Astrocyte of the spinal cord (primary cell): Measurements from ENCODE around the gene ENC1.

Source experiments
- DNase-seq: peaks from one replicate; pipeline ENCODE4 v3.0.0; 2011; ENCODE audit warnings: low read depth, low spot score
- H3K4me3 ChIP-seq: 2 replicates; pipeline ENCODE4 v1.5.1; 2011; ENCODE audit warnings: low read depth, mild to moderate bottlenecking, low read length, moderate library complexity
- CTCF ChIP-seq: IDR thresholded peaks from 2 replicates; pipeline ENCODE4 v1.5.1; 2012; ENCODE audit warnings: low read depth, mild to moderate bottlenecking, low read length, inconsistent platforms
- in situ Hi-C: cut with HindIII; loops from 2 replicates; pipeline ENCODE4 v1.10.0; 2017; ENCODE audit warnings: low sequenced_read_pairs

The ENC1 gene

DNA sequence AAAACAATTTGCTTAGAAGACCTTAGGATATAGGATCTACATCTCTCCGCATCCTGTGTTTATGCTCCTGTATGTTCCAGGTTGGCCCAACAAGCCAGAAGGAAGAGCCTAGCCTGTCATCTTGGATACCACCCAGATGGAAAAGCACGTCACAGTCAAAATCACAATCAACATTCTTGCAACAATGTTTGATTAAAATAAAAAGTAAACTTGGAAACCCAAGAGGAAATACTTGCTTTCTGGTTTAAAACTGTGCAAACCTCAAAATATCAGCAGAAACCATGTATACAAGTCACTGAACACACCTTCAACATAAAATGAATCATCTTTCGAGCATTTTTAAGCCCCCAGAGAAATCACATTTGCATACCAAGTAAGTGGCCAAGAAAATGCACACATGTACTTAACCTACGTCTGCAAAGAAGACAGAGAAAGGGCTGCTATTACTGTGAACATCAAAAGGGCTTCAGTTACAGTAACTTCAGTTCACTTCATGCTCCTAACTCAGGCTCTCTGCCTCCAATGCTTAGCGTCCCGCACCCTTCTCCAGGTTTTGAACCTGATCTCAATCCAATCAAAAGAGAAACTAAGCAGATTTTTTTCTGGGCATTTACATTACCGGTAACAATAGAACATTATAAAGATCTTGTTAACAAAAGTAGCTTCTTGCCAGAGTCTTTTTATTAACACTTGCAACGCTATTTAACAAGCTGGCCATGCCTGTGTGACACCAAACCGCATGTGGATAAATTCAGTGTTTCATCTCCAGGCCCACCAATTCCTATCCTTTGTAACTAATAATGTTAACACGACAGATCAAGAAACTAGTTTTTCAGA, 1.3 kb downstream of the ENC1 start:
- TF ChIP-seq CTCF: no peak
- peak overlapping the region; percentile 98 for H3K4me3 ChIP-seq
- peak; percentile 66 for DNase-seq
- in situ Hi-C loops: no loop called here

GRCh38 chr5:74638544-74638969, 2.0 kb downstream of the ENC1 start:
- TF ChIP-seq CTCF: no peak
- in situ Hi-C loops: no loop called here
- DNase-seq: no peak
- H3K4me3 ChIP-seq: peak overlapping the region; percentile 98

GRCh38 chr5:74636552-74636951, 4.0 kb downstream of the ENC1 start:
- no peak overlapping the region for H3K4me3 ChIP-seq
- no peak for DNase-seq
- no peak for TF ChIP-seq CTCF
- in situ Hi-C loops: no loop called here

DNA sequence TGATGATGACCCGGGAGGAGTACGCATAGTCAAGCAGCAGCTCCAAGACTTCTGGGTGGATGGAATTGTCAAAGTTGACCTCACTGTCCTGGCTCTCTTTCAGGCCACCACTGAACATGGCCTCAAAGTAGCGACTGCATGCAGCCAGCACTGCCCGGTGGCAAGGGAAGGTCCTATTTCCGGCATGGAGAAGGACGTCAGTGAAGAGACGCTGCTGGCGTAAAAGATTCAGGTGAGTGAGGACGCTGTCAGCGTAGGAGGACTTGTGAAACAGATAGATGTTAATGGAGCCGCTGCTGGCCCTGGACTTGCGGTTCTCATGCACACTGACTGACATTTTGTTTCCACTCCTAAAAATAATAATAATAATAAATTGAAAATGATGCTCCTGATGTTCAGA, 4.4 kb downstream of the ENC1 start:
- DNase-seq: no peak
- in situ Hi-C loops: no loop called here
- TF ChIP-seq CTCF: no peak
- no peak overlapping the region for H3K4me3 ChIP-seq

GRCh38 chr5:74634611-74635286, 5.8 kb downstream of the ENC1 start:
- no peak overlapping the region for H3K4me3 ChIP-seq
- in situ Hi-C loops: no loop called here
- no peak for TF ChIP-seq CTCF
- DNase-seq: no peak

DNA sequence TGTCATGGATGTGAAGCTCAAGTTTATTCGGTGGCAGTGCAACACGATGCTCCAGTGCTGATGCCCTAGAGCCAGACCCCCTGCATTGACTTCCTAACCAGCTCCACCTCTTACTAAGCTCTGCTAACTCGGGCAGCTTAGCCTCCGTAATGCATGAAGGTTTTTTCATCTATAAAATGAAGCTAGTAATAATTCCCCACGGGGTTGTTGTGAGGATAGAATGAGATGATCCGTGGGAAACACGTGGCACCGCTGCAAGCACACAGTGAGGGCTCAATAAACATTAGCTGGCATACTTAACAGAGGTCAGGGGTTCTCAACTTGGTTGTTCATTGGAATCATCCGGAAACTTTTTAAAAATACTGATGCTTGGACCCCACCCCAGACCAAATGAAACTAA, 6.8 kb downstream of the ENC1 start:
- no peak for TF ChIP-seq CTCF
- DNase-seq: no peak
- in situ Hi-C loops: no loop called here
- no peak overlapping the region for H3K4me3 ChIP-seq
